GM19025 (cell line): ENCODE data around the gene ATP1A4.

Experiments
- ATAC-seq: cut with Tn5 transposase; IDR thresholded peaks from one replicate; pipeline ENCODE4 v1.9.1; 2021; ENCODE audit warnings: mild to moderate bottlenecking, low read depth, moderate library complexity; ENCODE audit not compliant: unreplicated experiment

Gene ATP1A4

GRCh38 chr1:160222546-160222945 is 71.1 kb downstream of the ATP1A4 start:
- no peak for ATAC-seq

- no peak for ATAC-seq
Measured at GRCh38 chr1:160224606-160225005, 73.2 kb downstream of the ATP1A4 start.

- ATAC-seq, result no peak
Measured at GRCh38 chr1:160225345-160225744, 73.9 kb downstream of the ATP1A4 start.

- ATAC-seq, result no peak
Measured at GRCh38 chr1:160226623-160227022, 75.2 kb downstream of the ATP1A4 start.

GRCh38 chr1:160227034-160227433 is 75.6 kb downstream of the ATP1A4 start:
- ATAC-seq, result no peak

- no peak for ATAC-seq
Measured at GRCh38 chr1:160227561-160227960, 76.2 kb downstream of the ATP1A4 start.

- ATAC-seq, result no peak
Measured at GRCh38 chr1:160228431-160228830, 77.0 kb downstream of the ATP1A4 start.

GRCh38 chr1:160232911-160233310 is 81.5 kb downstream of the ATP1A4 start:
- ATAC-seq, result no peak
